Esophagus (tissue), 2 donors: ENCODE results near the gene SEC31B. TPM values are rescaled to one million over a fixed set of nuclear protein-coding genes. Genes with fewer than 3 reads are reported as not detected.

Experiments used
- H3K27ac ChIP-seq, 2 donors: one replicate each; pipeline ENCODE4 v1.5.1; 2013; ENCODE audit warnings: low read depth in 2 of 2, mild to moderate bottlenecking in 2 of 2, inconsistent platforms in 1 of 2, low read length in 1 of 2, moderate library complexity in 1 of 2
- H3K27me3 ChIP-seq, 2 donors: one replicate each; pipeline ENCODE4 v1.6.1; 2013; ENCODE audit warnings: low read length in 2 of 2, control low read depth in 1 of 2, mild to moderate bottlenecking in 1 of 2; ENCODE audit not compliant: insufficient read depth in 2 of 2, control insufficient read depth in 1 of 2
- H3K36me3 ChIP-seq, 2 donors: one replicate each; pipeline ENCODE4 v1.6.1; 2013; ENCODE audit warnings: low read length in 1 of 2; ENCODE audit not compliant: control insufficient read depth in 2 of 2, insufficient read depth in 2 of 2
- H3K4me1 ChIP-seq, 2 donors: one replicate each; pipeline ENCODE4 v1.6.1; 2013; ENCODE audit warnings: low read length in 1 of 2; ENCODE audit not compliant: control insufficient read depth in 2 of 2, insufficient read depth in 2 of 2
- H3K4me3 ChIP-seq, 2 donors: one replicate each; pipeline ENCODE4 v1.5.1; 2013; ENCODE audit warnings: low read length in 2 of 2, mild to moderate bottlenecking in 2 of 2, low read depth in 1 of 2, moderate library complexity in 1 of 2
- H3K9me3 ChIP-seq, 2 donors: one replicate each; pipeline ENCODE4 v1.6.1; 2013; ENCODE audit warnings: mild to moderate bottlenecking in 2 of 2, low read depth in 1 of 2, low read length in 1 of 2, moderate library complexity in 1 of 2; ENCODE audit not compliant: control insufficient read depth in 2 of 2, insufficient read depth in 1 of 2
- WGBS, 2 donors: extraction: QIAGEN DNeasy Blood & Tissue Kit; methylation state at CpG; one replicate each; pipeline ENCODE4 v1.1.7; 2013; 5-methylcytosine and 5-hydroxymethylcytosine counted together
- polyA plus RNA-seq, 2 donors: library from polyadenylated mRNA; stranded (reverse); fragments of 200-250 nt; gene quantifications; one replicate each; pipeline ENCODE4 v1.2.3, GENCODE V29; 2013
- donor health status: healthy with polysubstance abuse.
- donor health status: Bipolar disorder and iron deficiency.

SEC31B gene
- 1 to 10 TPM; 3.6 to 9.1 TPM for polyA plus RNA-seq

DNA sequence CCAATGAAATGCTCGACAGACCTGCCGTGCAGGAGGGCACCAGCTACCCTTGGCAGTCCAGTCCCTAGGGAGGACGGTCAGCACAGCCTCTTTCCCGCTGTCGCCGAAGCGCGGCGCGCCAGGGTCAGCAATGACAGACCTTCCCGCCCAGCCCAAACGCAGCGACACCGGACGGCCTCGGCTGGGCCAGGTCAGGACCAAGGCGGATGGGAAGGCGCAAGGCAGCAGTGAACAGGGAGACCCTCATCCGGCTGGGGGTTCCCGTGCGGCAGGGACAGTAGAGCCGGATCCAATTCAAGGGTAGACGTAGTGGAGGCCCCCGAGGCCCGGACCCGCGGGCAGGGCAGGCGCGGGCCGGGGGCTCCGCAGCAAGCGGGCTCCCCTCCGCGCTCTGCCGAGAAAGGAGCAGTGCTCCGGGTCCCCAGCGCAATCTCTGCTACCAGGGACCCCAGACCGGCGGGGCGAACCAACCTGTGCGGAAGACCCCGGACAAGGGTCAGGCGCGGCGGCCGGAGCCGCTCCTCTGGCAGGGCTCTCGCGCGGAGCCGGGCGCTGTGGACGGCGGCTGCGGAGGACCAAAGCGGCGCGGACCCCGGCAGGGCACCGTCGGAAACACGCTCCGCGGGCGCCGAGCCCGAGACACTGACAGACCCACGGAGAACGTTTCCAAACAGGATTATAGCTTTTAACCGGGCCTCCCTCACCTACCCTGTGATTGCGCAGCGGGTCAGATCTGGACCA, at the start of gene SEC31B:
TSS of gene SEC31B (minus strand) at position 551 of the 741 bp plus-strand sequence. CDS start 2,909 bp downstream, outside the sequence.
- peaks cover 6 to 14% of the 10 kb centered on the region in 2 donors for H3K36me3 ChIP-seq
- 17 to 19% methylated on average over 69 to 72 of the region's 72 CpGs for WGBS, 2 donors
- no peaks in the 10 kb centered on the region for H3K27me3 ChIP-seq
- no peak within 1 kb of the TSS for H3K27ac ChIP-seq
- H3K4me1 ChIP-seq: peaks cover 0 to 3% of the 10 kb centered on the region in 2 donors
- no peaks in the 10 kb centered on the region for H3K9me3 ChIP-seq
- peak within 1 kb of the TSS; percentile 28 to 31 for H3K4me3 ChIP-seq

- Histone ChIP-seq H3K4me1 (no peaks in the 10 kb centered on the region), H3K27ac (no peak overlapping the region), H3K36me3 (no peaks in the 10 kb centered on the region), H3K27me3 (peaks cover 0 to 8% of the 10 kb centered on the region in 2 donors), H3K9me3 (no peaks in the 10 kb centered on the region), H3K4me3 (no peak overlapping the region)
- WGBS, 2 donors: 81 to 83% methylated on average over 3 of the region's 3 CpGs
Measured at GRCh38 chr10:100568912-100569311, 49.3 kb upstream of the SEC31B start.

DNA sequence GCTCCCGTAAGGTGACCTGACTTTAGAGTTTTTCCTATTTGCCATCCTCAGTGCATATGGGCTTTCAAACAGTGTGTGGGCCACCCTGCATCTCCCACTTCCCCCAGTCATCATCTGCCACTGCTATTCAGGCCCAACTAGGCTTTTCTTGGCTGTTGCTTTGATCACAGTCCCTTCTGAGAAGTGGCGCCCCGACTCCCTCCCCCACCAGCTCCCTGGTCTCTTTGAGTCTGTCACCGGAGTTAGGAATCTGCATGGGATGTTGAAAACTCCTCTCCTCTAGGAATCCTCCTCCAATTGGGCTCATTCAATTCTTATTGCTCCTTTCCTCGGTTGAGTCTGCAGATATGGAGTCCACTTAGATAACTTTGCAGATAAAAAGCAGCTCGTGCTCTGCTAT, 48.2 kb upstream of the SEC31B start:
- WGBS, 2 donors: 27 to 29% methylated on average over 6 of the region's 6 CpGs
- Histone ChIP-seq H3K4me3 (no peak overlapping the region), H3K9me3 (peaks cover 0 to 1% of the 10 kb centered on the region in 2 donors), H3K27ac (no peak overlapping the region), H3K4me1 (no peaks in the 10 kb centered on the region), H3K36me3 (no peaks in the 10 kb centered on the region), H3K27me3 (peaks cover 0 to 10% of the 10 kb centered on the region in 2 donors)

DNA sequence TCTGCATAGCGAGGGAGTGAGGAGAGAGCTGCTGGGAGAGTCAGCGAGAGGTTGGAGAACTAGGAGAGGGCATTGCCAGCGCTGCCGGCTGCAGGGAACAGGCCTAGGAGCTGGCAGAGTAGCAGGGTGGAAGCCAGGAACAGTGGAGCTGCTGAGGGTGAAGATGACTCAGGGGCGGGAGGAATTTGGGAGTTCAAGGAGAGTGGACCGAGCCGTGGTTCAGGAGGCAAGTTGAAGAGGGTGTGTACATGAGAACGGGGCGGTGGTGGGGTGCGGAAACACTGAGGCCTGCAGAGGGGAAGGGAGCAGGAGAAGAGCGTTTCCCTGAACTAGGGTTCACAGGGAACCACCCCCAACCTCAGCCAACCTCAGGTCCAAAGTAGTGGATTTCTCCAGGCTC, 47.6 kb upstream of the SEC31B start:
- Histone ChIP-seq H3K36me3 (no peaks in the 10 kb centered on the region), H3K27me3 (peaks cover 0 to 15% of the 10 kb centered on the region in 2 donors), H3K9me3 (peaks cover 0 to 3% of the 10 kb centered on the region in 2 donors), H3K4me1 (peaks cover 2% of the 10 kb centered on the region in 2 donors), H3K27ac (no peak overlapping the region), H3K4me3 (no peak overlapping the region)
- WGBS, 2 donors: 40 to 44% methylated on average over 11 of the region's 11 CpGs

- no peaks in the 10 kb centered on the region for H3K36me3 ChIP-seq
- H3K27ac ChIP-seq: no peak overlapping the region
- H3K4me3 ChIP-seq: no peak overlapping the region
- H3K9me3 ChIP-seq: peaks cover 0 to 3% of the 10 kb centered on the region in 2 donors
- peaks cover 7 to 8% of the 10 kb centered on the region in 2 donors for H3K4me1 ChIP-seq
- WGBS, 2 donors: 41 to 48% methylated on average over 3 of the region's 3 CpGs
- H3K27me3 ChIP-seq: peaks cover 0 to 17% of the 10 kb centered on the region in 2 donors
Measured at GRCh38 chr10:100566561-100566960, 46.9 kb upstream of the SEC31B start.

- Histone ChIP-seq H3K9me3 (peaks cover 0 to 3% of the 10 kb centered on the region in 2 donors), H3K27me3 (peaks cover 0 to 17% of the 10 kb centered on the region in 2 donors), H3K4me3 (no peak overlapping the region), H3K4me1 (peaks cover 7 to 8% of the 10 kb centered on the region in 2 donors), H3K36me3 (no peaks in the 10 kb centered on the region), H3K27ac (no peak overlapping the region)
- 70 to 71% methylated on average over 9 of the region's 9 CpGs for WGBS, 2 donors
Measured at GRCh38 chr10:100565206-100565985, 45.7 kb upstream of the SEC31B start.

DNA sequence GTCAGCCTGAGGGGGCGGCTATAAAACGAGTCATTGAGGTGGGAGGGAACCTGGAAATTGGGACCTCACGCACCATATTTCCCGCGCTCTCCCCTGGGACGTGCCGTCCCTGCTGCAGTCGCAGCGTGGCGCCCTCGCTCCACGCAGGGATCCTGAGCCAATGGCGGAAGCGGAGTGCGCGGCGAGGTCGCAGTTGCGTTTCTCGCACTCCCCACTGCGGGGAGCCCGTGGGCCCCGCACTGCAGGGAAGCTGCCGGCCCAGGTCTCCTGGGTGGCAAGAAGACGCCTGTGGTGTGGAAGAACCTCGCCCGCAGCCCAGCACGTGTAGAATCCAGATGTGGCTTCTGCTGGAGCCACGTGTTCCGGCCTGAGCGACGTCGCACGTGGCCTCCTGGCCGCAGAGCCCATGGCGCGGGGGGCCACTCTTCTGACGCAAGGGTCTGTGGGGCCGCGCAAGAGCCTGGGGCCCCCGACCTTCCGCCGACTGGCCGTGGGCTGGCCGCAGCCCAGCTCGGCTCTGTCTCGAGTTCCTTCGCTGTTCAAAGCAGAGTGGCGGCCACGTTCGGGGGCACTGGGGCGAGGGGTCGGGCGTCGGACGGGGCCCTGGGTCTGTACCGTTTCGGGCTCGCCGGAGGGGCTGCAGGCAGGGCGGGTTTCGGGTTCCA, 42.5 kb upstream of the SEC31B start:
- Histone ChIP-seq H3K9me3 (peaks cover 0 to 3% of the 10 kb centered on the region in 2 donors), H3K27me3 (peaks cover 0 to 13% of the 10 kb centered on the region in 2 donors), H3K4me1 (peaks cover 7 to 8% of the 10 kb centered on the region in 2 donors), H3K36me3 (peaks cover 0 to 2% of the 10 kb centered on the region in 2 donors), H3K27ac (no peak overlapping the region), H3K4me3 (no peak overlapping the region)
- 10 to 15% methylated on average over 62 of the region's 62 CpGs for WGBS, 2 donors

DNA sequence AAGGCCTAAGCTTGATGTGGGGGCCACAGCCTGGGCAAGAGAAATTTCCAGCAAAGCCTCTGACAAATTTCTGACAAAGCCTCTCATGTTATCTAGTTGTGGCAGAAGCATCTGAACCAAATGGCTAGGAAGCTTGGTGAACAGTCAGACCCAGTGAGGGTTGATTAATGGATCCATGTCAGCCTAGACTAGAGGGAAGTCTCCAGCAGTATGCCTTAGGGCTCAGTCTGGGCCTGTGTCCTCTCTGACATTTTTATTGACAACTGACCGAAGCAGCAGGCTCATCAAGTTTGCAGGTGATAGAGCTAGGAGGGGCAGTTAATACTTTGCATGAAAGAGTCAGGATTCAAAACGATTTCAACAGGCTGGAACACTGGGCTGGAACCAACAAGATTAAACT, 41.3 kb upstream of the SEC31B start:
- Histone ChIP-seq H3K4me1 (peaks cover 7 to 8% of the 10 kb centered on the region in 2 donors), H3K4me3 (no peak overlapping the region), H3K9me3 (peaks cover 0 to 3% of the 10 kb centered on the region in 2 donors), H3K27me3 (peaks cover 0 to 10% of the 10 kb centered on the region in 2 donors), H3K36me3 (peaks cover 0 to 2% of the 10 kb centered on the region in 2 donors), H3K27ac (no peak overlapping the region)
- WGBS, 2 donors: 60% methylated on average over 2 of the region's 2 CpGs

GRCh38 chr10:100560248-100560647, 40.6 kb upstream of the SEC31B start:
- Histone ChIP-seq H3K4me3 (no peak overlapping the region), H3K9me3 (peaks cover 0 to 3% of the 10 kb centered on the region in 2 donors), H3K27me3 (peaks cover 0 to 10% of the 10 kb centered on the region in 2 donors), H3K36me3 (peaks cover 0 to 2% of the 10 kb centered on the region in 2 donors), H3K27ac (no peak overlapping the region), H3K4me1 (peaks cover 7 to 8% of the 10 kb centered on the region in 2 donors)
- WGBS, 2 donors: 100% methylated on average over 1 of the region's 1 CpG
